T-helper 1 cell treated with Interleukin-12 subunit alpha and Interleukin-12 subunit beta and Interleukin-4 antibody, amounts not matched to agents 30 ng/mL and 1 ng/mL, for 36 hours (primary cell): ENCODE results near the gene EFCAB6. TPM values are rescaled to one million over a fixed set of nuclear protein-coding genes. Genes with fewer than 3 reads are reported as not detected.

ENCODE experiments used
- intact Hi-C: fragments of 100-400 bp; cut with micrococcal nuclease; formaldehyde crosslinking; loops from one replicate; pipeline ENCODE4 v1.15.1; 2024
- total RNA-seq: library from RNA; stranded (reverse); gene quantifications from 2 replicates; pipeline ENCODE4 v1.2.3, GENCODE V29; 2022

EFCAB6 gene
- total RNA-seq, 1 donor from 2014 or later, result not detected

DNA sequence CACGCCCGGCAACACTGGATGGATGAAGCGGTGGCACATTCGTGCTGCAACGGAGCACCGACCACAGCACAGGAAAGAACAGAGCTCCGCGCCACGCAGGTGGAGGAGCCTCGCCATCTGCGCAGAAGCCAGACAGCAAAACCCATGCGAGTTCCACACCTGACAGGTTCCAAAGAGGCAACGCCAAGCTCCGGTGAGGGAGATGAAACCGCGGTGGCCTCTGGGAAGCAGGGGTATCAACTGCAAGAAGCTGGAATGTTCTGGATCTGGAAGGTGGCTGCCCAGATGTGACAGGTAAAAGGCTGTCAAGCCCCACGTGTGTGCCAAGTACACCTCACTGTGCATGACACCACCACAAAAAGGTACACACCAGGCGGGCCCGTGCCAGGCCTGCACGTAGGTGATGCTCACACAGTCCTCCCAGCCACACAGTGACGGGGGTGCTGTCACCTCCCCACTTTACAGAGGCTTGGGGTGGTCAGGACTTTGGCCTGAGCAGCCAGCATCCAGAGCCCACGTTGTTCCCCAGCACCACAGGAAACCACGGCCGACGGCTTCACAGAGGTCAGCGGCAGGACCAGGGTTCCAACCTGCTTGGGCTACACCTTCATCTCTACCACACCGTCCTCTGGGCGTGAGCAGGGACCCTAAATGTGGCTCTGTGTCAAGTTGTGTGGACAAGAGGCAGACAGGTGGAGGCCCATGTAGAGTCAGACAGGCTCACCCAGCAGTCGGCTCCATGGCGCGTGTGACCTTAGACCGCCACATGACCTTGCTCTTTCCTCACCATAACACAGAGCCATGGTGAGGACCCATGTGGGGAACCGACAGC is 19.7 kb upstream of the EFCAB6 start:
- intact Hi-C loops, result no loop called here

DNA sequence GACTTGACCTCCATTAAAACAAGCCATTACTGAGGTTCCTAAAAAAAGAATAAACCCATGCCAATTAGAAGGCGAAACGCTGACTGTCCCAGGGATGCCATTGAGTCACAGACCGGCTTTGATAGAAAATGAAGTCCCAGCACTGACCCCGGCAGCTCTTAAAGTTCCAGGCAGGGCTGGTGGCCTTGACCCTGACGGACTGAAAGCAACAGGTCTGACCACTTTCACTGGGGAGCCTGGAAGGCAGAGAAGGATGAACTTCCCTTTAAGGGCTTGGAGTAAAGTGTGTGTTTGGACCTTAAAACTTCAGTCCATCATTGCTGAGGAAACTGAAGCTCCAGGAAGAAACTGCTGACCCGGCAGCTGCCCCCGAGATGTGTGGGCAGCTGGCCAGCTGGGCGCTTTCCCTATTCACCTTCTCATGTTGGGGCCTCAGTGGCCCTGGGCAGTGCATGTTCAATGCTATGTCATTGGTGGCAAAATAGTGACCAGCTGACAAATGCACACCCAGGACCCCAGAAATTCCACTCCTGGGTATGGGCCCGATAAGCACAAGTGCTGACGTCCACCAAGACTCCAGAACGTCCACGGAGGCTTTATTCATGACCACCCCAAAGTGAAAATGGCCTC is 18.9 kb upstream of the EFCAB6 start:
- intact Hi-C loops, result no loop called here

DNA sequence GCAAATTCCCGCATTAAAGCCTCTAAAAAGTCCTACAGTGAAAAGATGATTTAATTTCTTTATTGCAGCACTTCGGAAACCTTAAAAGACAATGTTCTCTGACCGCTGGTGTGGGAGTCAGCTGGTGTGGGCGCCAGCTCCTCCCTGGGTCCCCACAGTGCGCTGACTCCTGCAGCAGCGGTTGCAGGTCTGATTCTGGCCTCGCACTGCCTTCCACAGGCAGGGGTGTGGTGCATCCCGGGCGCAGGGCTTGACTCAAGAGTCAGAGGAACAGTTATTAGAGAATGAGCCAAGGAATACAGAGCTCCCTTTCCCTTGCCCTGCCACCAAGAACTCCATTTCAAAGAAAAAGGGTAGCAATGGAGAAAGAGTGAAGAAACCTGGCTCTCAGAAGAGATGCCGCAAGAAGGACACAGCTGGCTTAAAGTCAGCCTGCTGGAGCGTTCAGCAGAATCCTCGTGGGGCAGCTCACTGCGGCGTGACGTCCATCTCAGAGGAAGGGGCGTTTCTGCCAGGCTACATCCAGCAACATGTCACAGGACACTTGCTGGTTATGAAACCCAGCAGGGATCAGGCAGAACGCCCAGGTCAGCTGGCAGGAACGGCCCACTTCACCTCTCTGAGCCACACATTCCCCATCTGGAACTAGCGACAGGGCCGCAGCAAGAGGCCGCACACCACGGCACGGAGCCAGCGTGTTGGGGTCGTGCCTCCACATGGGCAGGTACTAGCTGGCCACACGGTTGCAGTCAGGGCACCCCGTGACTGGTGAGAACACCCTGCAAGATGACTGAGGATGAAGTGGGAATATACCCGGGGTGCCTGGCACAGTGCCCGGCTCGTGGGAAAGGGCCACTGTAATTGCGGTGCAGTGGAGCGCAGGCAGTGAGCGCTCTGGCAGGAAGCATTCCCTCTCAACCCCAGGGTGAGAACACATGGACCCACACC is 18.1 kb upstream of the EFCAB6 start:
- intact Hi-C loops, result no loop called here

DNA sequence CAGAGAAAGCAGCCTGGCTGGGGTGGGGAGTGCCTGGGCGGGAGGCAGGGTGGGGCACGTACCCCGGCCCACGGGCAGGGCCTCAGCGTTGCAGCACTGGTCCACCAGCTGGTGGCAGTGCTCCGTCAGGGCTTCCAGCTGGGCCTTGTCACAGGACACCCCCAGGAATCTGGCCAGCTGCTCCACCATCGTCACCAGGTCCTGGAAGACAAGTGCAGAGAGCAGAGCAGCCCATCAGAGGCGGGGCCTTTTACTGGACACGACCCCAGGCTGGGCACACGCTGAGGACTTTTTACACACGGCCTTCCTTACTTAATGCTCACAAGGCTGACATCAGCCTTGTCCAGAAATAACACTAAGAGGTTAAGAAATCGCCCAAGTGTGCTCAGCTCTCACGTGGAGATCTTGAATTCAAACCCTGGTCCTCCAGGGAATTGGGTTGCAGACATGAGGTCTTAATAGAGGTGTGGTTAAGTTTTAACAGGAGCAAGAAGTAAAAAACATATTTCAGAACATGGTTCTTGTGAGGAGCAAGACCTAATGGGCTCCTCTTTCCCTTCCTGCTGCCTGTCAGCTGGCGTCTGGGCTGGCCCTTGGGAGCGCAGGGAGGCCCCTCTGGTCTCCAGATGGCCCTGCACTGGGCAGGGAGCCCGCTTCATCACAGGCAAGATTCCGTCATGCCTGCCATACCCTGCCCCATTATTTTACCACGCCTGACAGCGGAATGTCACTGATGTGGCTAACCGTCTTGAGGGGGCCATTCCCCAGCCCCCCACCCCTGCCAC is 17.1 kb upstream of the EFCAB6 start:
- intact Hi-C loops, result no loop called here

DNA sequence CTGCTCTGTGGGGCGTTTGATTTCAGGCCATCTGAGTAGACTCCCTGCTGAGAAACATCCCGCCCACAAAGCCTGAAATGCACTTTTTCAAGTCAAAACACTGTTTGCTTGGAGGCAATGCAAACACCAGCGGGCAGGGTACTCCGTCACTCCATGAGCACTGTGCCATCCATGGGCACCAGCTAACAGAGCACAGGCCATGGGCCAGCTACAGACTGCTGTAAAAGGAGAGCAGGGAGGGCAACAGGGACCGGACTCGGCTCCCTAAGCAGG is 16.6 kb upstream of the EFCAB6 start:
- intact Hi-C loops, result no loop called here

DNA sequence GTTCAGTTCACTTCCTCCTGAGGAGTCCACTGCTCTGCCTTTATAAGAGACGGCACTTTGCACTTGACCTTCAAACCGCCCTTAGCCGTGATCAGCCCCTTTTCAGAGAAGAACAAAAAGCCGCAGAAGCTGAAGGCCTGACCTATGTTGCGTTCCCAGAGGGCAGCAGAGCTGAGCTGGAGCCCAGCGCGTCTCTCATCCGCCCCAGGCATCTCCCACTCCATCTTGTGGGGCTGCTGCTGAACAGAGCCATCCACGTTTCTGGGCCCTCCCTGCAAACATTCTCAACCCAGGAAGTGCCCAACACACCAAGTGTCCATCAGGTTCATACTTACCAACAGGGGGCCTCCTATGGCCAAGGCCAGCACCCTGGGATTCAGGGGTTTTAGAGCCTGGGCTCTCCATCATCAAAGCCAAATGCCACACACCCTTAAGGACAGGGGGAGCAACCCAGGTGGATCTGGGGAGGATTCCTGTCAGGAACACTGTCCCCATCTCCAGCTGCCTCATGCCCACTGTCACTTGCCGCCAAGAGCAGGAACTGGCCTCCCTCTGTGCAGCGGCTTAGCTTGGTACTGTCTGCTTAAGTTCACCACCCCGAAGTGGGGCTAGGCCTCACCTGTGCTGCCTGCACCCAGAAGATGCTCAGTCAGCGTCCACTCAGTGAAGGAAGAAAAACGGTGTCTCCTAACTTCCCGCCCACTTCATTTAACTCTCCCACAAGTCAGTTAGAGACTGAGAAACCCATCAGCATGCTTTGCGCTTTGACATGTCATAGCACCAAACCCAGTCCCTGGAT is 16.0 kb upstream of the EFCAB6 start:
- intact Hi-C loops, result no loop called here

DNA sequence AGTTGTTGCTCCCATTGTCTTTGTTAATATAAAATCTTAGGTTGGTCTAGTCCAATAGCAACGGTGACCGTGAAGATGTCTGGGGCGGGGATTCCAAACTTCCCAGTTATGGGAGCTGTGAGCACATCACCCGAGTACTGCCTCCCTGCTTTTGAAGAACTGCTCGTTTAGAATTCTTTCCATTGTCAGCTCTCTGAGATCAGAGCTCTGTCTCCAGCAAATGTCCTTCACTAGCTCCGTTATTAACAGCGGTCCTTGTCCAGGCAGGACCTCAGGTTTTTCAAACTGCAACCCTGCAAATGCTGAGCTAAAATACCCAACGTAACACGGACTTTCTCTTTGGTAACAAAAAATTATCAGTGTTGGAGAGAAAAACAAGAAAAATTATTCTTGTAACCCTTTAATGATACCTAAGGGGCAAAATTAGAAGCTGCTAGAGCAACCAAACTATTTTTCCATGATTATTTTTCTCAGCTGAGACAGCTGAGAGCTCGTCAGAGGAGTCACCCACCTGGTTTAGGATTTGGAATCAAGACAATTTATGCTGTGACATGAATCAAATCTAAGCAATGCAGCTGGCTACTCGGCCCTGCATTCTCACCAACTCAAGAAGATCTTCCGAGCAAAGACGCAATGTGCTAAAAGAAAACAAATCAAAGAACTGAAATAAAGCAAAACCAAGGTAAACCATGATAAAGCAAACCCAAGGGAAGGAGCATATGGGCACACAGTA is 15.1 kb upstream of the EFCAB6 start:
- intact Hi-C loops, result no loop called here

DNA sequence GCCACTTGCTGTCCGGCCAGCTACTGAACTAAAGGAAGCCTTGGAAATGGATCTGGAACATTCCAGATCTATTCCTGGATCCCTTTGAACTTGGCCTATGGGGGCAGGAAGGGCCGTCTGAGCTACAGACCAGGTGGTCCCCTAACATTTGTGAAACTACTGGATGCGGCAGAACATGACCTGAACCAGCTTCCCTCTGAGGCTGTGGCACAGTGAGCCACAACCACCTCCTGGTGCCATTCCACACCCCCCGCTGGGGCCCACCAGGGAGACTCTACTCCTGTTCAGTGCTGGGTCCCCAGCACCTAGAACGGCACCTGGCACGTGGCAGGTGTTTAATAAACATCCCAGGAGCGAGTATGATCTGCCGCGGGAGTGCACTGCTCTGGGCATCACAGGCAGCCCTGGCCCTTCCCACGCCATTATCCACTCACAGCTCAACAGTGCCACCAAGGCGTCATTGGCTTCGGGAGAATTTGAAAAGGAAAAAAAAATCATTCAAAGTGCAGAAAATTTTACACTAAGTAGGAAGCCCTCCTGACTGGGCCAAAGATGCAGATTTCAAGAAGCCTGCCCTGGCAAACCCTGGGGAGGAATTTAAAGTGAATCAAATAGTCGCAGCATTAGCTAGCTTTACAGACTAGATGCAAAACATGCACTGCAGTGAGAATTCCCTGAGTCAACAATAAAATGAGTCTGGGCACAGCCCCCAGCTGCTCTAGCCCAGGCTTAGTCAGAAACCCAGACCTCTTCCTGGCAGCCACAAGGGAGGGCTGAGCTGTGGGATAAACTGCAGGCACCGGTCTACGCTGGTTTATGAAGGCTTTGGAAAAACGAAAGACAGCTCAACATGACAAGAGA is 14.3 kb upstream of the EFCAB6 start:
- intact Hi-C loops, result no loop called here

DNA sequence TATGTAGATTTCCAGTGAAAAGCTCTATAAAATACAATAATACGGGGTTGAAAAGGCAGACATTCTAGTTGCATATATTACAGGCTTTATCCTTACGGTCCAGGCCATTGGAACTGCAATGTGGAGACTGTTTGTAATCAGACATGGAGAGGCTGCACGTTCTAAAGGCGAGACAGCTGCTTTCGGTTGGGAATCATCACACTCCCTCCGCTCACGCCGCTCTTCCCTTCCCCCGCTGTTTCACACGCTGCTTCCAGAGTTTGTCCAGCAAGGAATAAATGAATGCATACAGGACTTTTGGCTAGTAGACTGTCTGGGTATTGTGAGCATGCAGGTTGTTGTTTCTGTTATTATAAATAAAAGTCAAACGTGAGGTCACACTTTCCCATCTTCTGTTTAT is 13.5 kb upstream of the EFCAB6 start:
- intact Hi-C loops, result no loop called here

DNA sequence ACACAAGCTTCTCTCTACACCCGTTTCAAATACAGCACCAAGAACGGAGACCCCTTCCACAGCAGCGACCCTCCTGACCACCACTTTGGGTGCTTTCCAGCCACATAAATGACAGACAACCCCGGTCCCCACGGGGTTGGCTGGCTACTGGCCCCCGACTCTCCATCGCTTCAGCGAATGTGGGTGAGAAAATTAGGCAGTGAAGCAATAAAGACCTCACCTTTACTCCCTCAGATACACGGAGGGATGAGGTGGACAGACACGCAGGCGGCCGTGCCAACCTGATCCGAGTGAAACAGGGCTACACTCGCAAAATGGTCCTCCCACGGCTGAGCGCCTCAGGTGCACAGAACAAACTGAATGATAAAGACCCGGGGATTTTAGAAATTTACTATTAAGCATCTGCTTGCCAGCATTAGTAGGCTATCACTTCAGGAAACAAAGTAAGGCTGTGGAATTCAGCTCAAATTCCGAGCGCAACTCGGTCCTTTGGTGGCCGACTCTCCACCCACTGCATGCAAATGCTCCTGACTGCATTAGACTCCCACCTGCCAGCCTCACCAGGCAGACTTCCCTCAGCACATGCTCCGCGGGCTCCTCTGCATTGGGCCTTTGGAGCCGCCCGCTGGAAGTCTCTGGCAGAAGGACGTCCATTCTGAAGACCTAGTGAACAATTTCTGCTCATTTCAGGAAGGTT is 12.8 kb upstream of the EFCAB6 start:
- intact Hi-C loops, result no loop called here

DNA sequence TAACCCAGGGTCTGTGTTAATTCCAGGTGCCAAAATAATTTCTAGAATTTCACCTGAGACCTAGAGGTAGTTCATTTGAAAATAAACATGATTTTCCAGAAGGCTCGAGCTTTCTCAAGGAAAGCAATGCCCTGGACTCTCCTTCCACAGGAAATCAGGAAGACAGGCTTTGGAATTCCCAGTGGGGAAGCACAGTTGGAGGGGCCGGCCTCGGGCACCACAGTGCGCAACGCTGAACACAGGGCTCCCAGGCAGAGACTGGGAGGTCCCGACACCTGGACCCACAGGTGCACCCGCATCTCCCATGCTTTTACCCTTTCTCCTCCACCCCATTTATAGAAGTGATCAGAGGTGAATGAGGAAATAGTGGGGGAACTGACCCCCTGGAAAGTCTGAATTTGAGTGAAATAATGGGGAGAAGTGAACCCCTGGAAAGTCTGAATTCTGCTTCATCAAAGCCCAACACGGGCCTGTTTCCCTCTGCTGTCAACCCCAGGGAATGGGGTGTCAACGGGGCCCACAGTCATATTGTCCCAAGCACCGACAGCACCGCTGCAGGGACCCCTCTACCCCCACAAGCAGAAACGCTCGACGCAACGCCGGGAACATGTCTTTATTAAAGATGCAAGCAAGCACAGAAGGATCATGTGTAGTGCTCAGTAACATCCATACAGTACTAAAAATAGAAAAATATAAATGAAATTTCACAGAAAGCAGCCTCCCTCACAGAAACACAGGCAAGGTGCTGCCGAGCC is 12.0 kb upstream of the EFCAB6 start:
- intact Hi-C loops, result no loop called here

DNA sequence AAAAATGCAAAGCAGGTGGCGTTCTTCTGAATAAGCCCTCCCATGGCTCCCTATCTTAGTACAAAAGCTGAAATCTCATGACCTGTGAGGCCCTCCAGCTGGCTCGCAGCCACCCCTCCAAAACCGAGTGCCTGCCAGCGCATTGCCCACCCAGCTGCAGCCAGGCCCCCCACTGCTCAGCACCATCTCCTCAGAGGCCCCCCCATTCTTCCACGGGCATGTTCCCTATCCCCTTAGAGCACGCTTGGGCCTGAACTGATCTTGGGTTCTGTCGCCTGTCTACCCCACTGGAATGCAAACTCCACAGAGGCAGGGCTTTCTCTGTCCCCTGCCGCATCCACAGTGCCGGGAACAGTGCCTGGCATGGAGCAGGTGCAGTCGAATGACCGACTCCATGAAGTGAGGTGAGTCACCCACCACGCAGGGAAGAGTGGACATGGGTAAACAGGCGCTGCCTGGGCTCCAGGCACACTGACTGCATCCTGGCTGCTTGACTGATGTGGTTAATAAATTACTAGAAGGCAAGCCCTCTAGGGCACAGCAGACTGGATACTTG is 11.3 kb upstream of the EFCAB6 start:
- intact Hi-C loops, result no loop called here

DNA sequence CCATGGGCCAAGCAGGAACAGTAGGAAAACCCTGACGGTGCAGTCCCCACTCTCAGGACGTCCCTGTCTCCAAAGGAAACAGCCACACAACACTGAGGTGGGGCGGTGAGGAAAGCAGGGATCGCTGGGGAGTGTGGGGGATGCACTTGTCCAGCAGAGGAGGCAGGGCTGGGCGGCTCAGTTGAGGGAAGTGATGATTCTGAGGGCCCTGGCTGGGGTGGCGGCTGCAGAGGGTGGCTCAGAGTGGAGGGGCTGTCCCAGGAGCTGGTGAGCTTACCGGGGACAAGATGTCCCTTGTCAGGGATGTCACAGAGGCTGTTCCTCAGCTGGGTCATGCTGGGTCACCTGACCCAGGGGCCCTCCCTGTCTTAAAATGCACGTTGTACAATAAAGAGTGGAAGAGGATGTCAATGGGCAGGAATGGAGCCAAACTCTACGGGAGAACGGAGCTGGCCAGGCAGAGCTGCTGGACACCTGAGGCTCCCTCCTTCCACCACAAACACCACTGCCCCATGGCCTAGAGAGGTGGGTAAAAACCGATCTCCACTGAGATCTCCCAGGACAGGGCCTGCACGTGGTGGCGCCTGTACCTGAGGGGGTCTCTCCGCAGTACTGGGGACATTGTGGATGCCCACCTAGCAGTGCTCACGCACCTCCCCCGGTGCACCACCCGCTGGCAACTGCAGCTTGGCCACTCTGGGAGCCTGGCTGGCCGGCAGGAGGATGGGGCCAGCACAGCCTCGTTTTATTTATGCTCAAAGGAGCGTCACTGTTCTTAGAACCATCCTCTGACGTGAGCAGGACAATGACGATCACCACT is 9.7 kb upstream of the EFCAB6 start:
- intact Hi-C loops, result no loop called here

DNA sequence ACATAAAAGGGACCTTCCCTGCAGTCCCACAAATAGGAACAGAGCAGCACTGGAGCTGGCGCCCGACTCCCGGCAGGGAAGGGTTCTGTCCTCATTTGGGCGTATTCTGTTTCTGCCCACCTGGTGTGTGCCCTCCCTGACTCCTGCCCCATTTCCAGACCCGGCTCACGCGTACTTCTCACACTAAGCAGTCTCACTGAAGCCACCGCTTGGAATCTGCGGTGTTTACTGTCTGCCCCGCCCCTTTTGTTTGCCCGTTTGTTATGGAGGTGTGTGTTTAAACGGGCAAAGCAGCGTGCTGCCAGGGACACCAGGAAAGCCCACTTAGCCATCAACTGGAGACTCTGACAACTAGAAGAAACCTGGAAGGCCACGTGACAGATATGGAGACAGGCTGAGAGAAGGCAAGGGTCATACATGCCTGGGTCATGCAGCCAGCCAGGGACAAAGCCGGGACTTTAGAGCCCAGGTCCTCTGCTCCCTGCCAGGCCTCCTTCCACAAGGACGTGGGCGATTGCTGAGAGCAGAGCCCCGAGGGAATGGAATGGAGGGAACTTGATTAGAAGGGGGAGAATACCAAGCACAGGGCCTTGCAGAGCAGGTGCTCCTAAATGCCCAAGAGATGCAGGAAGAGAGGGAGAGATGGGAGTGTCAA is 8.7 kb upstream of the EFCAB6 start:
- intact Hi-C loops, result no loop called here

DNA sequence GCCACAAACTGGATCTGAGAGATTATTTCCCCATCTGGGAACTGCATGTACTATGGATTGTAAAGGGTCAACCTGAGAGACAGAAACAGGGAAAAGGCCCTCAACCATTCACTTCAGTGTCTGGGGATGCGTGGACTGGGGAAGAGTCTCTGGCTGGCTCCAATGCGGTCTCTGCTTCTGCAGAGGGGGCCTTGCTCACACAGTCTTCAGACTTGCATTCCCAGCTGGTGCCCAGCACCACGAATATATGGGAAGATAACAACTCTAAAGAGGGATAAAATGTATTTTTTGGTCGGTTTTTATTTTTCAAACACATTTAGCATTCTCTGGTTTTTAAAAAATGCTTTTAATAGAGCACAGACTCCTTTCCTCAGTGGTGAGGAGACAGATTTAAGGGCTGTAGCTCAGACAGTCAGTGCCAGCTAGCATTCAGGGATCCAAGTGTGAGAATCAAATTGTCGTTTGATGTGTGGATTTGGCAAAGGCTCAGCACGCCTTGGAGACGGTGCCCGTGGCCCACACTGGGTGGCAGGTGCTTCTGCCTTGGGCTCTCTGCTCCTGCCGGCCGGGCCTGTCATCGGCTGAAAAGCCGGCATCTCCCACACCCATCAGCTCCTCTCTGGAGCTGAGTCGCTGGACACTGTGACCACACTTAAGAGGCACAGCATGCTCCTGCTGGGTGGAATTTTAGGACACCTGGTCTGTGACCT is 8.0 kb upstream of the EFCAB6 start:
- intact Hi-C loops, result no loop called here
